Ishikawa (cell line): ENCODE measurements around the gene ZBTB8A.

ENCODE experiments used
- EGR1 ChIP-seq: IDR thresholded peaks from 2 replicates; pipeline ENCODE4 v1.6.1; 2012
- MAX ChIP-seq: IDR thresholded peaks from 2 replicates; pipeline ENCODE4 v1.6.1; 2012
- RAD21 ChIP-seq: IDR thresholded peaks from 2 replicates; pipeline ENCODE4 v1.6.1; 2012; ENCODE audit warnings: low read depth
- YY1 ChIP-seq: IDR thresholded peaks from 2 replicates; pipeline ENCODE4 v1.6.1; 2012; ENCODE audit warnings: low read depth
- ZBTB7A ChIP-seq: IDR thresholded peaks from 2 replicates; pipeline ENCODE4 v1.6.1; 2012; ENCODE audit warnings: low read depth
- TF ChIP-seq, protein P1 (sequence below): IDR thresholded peaks from 2 replicates; pipeline ENCODE4 v1.6.1; 2012; ENCODE audit warnings: low read depth, mild to moderate bottlenecking

GRCh38 chr1:32518976-32519375 lies 20.3 kb upstream of the ZBTB8A start:
- no peak for TF ChIP-seq ZBTB7A
- TF ChIP-seq EGR1: no peak
- no peak for TF ChIP-seq RAD21
- no peak for TF ChIP-seq MAX
- TF ChIP-seq, protein P1, sequence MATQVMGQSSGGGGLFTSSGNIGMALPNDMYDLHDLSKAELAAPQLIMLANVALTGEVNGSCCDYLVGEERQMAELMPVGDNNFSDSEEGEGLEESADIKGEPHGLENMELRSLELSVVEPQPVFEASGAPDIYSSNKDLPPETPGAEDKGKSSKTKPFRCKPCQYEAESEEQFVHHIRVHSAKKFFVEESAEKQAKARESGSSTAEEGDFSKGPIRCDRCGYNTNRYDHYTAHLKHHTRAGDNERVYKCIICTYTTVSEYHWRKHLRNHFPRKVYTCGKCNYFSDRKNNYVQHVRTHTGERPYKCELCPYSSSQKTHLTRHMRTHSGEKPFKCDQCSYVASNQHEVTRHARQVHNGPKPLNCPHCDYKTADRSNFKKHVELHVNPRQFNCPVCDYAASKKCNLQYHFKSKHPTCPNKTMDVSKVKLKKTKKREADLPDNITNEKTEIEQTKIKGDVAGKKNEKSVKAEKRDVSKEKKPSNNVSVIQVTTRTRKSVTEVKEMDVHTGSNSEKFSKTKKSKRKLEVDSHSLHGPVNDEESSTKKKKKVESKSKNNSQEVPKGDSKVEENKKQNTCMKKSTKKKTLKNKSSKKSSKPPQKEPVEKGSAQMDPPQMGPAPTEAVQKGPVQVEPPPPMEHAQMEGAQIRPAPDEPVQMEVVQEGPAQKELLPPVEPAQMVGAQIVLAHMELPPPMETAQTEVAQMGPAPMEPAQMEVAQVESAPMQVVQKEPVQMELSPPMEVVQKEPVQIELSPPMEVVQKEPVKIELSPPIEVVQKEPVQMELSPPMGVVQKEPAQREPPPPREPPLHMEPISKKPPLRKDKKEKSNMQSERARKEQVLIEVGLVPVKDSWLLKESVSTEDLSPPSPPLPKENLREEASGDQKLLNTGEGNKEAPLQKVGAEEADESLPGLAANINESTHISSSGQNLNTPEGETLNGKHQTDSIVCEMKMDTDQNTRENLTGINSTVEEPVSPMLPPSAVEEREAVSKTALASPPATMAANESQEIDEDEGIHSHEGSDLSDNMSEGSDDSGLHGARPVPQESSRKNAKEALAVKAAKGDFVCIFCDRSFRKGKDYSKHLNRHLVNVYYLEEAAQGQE: no peak
- no peak for TF ChIP-seq YY1
